Stomach (tissue), 9 donors: ENCODE measurements around the gene FAM209A. TPM values are rescaled to one million over a fixed set of nuclear protein-coding genes. Genes with fewer than 3 reads are reported as not detected.

Experiments used
- DNase-seq, 2 donors: peaks; one replicate each; pipeline versions ENCODE4 v3.0.0 to v3.0.0-alpha.2; 2013 to 2019
- H3K27ac ChIP-seq, 5 donors: fragments of 200-600 bp in 4 of 5; sonication (generic) in 4 of 5; one replicate each; pipeline ENCODE4 v1.5.1; 2013 to 2019; ENCODE audit warnings: mild to moderate bottlenecking in 1 of 5, moderate library complexity in 1 of 5
- H3K27me3 ChIP-seq, 3 donors: fragments of 200-600 bp; sonication (generic); one replicate each; pipeline ENCODE4 v1.5.1; 2017 to 2019; ENCODE audit warnings: mixed run types in 1 of 3
- H3K36me3 ChIP-seq, 4 donors: fragments of 200-600 bp; sonication (generic); 1 replicate in 3 of 4; 2 replicates in 1 of 4; pipeline ENCODE4 v1.5.1; 2016 to 2019
- H3K4me1 ChIP-seq, 4 donors: fragments of 200-600 bp; sonication (generic); one replicate each; pipeline ENCODE4 v1.5.1; 2016 to 2019
- H3K4me3 ChIP-seq, 4 donors: fragments of 200-600 bp; sonication (generic) in 3 of 4; one replicate each; pipeline ENCODE4 v1.5.1; 2016 to 2019; ENCODE audit warnings: mild to moderate bottlenecking in 1 of 4
- H3K9me3 ChIP-seq, 4 donors: fragments of 200-600 bp; sonication (generic); one replicate each; pipeline ENCODE4 v1.5.1; 2016 to 2019
- EP300 ChIP-seq: sonication (generic); formaldehyde crosslinking; IDR thresholded peaks from one replicate; pipeline ENCODE4 v1.6.1; 2017; ENCODE audit warnings: antibody characterized with exemption
- POLR2A ChIP-seq, 4 donors: fragments of 450-650 bp; IDR thresholded peaks; one replicate each; pipeline ENCODE4 v1.6.1; 2016; ENCODE audit warnings: antibody characterized with exemption in 4 of 4, control low read depth in 2 of 4, mild to moderate bottlenecking in 1 of 4, moderate library complexity in 1 of 4
- POLR2AphosphoS5 ChIP-seq, 3 donors: sonication (generic); formaldehyde crosslinking; IDR thresholded peaks; one replicate each; pipeline ENCODE4 v1.6.1; 2016; ENCODE audit warnings: antibody characterized with exemption in 3 of 3
- WGBS, 5 donors: extraction: QIAGEN DNeasy Blood & Tissue Kit in 3 of 5; methylation state at CpG; one replicate each; pipeline versions ENCODE4 v1.1.5 to v1.1.7; 2013 to 2018; 5-methylcytosine and 5-hydroxymethylcytosine counted together
- intact Hi-C: fragments of 100-400 bp; cut with DNase I; formaldehyde crosslinking; loops from one replicate; pipeline ENCODE4 v1.15.1; 2023; ENCODE audit warnings: low total_unique reads
- polyA plus RNA-seq, 3 donors: library from polyadenylated mRNA; stranded (reverse); fragments of 200-250 nt; gene quantifications; one replicate each; pipeline ENCODE4 v1.2.3, GENCODE V29; 2013
- total RNA-seq, 5 donors: library from RNA; depleted of rRNA; stranded (reverse); fragments of >200 nt; gene quantifications; one replicate each; pipeline versions ENCODE4 v1.1.0 to v1.2.3, GENCODE V29; 2014 to 2016
- TF ChIP-seq, protein P1 (sequence below), 7 experiments: fragments of 450-650 bp in 4 of 7; fragments of 200-600 bp in 3 of 7; sonication (generic) in 3 of 7; IDR thresholded peaks; one replicate each; pipeline ENCODE4 v1.5.1; 2016 to 2019; ENCODE audit warnings: antibody characterized with exemption in 7 of 7, control low read depth in 2 of 7, mild to moderate bottlenecking in 1 of 7
- donor health status: healthy with polysubstance abuse.
- donor health status: Bipolar disorder and iron deficiency.
- donor health status: healthy.

The FAM209A gene
- total and polyA plus RNA-seq, 8 donors: 0.38 to 0.73 (median 0.44) TPM; not detected in 5

DNA sequence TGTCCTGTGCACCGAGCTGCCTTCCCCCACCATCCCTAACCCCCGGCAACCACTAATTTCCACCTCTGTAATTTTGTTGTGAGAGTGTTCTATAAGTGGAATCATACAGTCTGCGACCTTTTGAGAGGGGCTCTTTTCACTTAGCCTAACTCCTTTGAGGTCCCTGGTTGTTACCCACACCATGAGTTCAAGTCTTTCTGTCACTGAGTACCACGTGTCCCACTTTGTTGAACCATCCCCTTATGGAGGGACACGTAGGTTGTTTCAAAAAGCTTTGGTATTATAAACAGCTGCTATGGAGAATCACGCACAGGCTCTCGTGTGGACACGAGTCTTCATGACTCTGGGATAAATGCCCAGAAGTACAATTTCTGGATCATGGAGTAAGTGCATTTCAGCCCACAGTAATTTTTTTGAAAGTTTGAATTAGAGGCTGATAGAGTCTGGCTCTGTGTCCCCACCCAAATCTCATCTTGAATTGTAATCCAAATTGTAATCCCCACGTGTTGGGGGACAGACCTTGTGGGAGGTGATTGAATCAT lies 18.0 kb downstream of the FAM209A start:
- TF ChIP-seq POLR2A (IDR thresholded peaks at IDR 0.05) (no peak), POLR2AphosphoS5 (IDR thresholded peaks at IDR 0.05) (no peak), EP300 (no peak)
- TF ChIP-seq, protein P1, sequence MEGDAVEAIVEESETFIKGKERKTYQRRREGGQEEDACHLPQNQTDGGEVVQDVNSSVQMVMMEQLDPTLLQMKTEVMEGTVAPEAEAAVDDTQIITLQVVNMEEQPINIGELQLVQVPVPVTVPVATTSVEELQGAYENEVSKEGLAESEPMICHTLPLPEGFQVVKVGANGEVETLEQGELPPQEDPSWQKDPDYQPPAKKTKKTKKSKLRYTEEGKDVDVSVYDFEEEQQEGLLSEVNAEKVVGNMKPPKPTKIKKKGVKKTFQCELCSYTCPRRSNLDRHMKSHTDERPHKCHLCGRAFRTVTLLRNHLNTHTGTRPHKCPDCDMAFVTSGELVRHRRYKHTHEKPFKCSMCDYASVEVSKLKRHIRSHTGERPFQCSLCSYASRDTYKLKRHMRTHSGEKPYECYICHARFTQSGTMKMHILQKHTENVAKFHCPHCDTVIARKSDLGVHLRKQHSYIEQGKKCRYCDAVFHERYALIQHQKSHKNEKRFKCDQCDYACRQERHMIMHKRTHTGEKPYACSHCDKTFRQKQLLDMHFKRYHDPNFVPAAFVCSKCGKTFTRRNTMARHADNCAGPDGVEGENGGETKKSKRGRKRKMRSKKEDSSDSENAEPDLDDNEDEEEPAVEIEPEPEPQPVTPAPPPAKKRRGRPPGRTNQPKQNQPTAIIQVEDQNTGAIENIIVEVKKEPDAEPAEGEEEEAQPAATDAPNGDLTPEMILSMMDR (IDR thresholded peaks at IDR 0.05): no peak
- intact Hi-C loops: no loop called here
- WGBS, 5 donors: 66 to 76% (median 73%) methylated on average over 9 of the region's 9 CpGs

DNA sequence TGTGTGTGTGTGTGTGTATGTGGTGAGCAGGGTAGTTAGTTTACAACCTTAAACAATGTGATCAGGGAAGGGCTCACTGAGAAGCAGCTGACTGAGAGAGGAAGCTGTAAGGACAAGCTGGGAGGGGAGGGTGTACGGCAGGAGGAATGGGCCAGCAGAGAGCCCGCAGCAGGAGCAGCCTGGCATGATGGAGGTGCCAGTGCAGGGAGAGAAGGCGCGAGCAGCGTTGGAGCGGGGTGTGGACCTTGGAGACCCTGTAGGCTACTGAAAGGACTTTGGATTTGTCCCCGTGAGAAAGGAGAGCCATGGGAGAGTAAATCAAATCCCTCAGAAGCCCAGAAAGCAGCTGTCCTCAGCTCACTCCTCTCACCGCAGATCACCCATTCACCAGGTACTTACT lies 27.0 kb downstream of the FAM209A start:
- Histone ChIP-seq H3K27me3 (no peaks in the 10 kb centered on the region), H3K27ac (no peak overlapping the region), H3K4me3 (no peak overlapping the region), H3K9me3 (no peaks in the 10 kb centered on the region), H3K4me1 (peaks cover 0 to 11% (median 0%) of the 10 kb centered on the region in 4 donors), H3K36me3 (no peaks in the 10 kb centered on the region)
- intact Hi-C loops: loop anchor here (10.0 kb wide), 1 partner anchor 493 kb away; no protein-coding TSS in a partner anchor
- TF ChIP-seq EP300 (no peak), POLR2AphosphoS5 (IDR thresholded peaks at IDR 0.05) (no peak), POLR2A (IDR thresholded peaks at IDR 0.05) (no peak)
- TF ChIP-seq, protein P1 (IDR thresholded peaks at IDR 0.05): no peak
- WGBS, 5 donors: 82 to 92% (median 84%) methylated on average over 7 to 8 of the region's 8 CpGs
- DNase-seq: no peak

More for the DNA sequence above, 18.0 kb downstream of the FAM209A start:
- H3K36me3 ChIP-seq: no peaks in the 10 kb centered on the region
- no peaks in the 10 kb centered on the region for H3K27me3 ChIP-seq
- no peak overlapping the region for H3K4me3 ChIP-seq
- no peaks in the 10 kb centered on the region for H3K4me1 ChIP-seq
- no peaks in the 10 kb centered on the region for H3K9me3 ChIP-seq
- H3K27ac ChIP-seq: no peak overlapping the region
- no peak for DNase-seq

DNA sequence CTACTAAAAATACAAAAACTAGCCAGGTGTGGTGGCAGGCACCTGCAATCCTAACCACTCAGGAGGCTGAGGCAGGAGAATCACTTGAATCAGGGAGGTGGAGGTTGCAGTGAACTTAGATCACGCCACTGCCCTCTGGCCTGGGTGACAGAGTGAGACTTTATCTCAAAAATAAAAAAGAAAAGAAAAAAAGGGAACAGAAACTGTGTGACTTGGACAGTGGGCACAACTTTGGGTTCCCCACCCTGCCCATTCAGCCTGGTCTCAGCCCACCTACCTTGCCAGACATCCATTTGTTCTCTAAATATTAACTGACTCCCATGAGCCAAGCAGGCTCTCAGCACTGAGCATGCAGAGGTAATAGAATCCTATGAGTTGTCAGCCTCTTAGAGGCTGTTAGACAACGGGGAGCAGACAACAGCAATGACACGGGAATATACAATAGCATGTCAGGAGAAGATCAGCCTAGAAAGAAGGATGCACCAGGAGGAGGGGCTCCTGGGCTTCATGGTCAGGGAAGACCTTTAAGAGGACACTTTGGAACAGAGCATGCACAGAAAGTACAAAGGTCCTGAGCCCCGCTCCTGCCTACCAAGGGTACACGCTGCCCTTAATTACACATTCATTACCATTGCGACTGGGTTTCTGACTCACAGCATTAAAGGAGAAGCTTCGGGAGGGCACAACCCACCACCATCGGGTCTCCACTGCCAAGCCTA lies 28.5 kb downstream of the FAM209A start:
- H3K27ac ChIP-seq: no peak overlapping the region
- H3K36me3 ChIP-seq: no peaks in the 10 kb centered on the region
- H3K9me3 ChIP-seq: no peaks in the 10 kb centered on the region
- intact Hi-C loops: loop anchor here (10.0 kb wide), 1 partner anchor 492 kb away; no protein-coding TSS in a partner anchor
- H3K4me1 ChIP-seq: peaks cover 0 to 11% (median 0%) of the 10 kb centered on the region in 4 donors
- WGBS, 5 donors: 59 to 66% (median 64%) methylated on average over 8 of the region's 8 CpGs
- H3K4me3 ChIP-seq: no peak overlapping the region
- DNase-seq: no peak
- TF ChIP-seq, protein P1 (IDR thresholded peaks at IDR 0.05): no peak
- no peak for TF ChIP-seq EP300
- no peaks in the 10 kb centered on the region for H3K27me3 ChIP-seq

DNA sequence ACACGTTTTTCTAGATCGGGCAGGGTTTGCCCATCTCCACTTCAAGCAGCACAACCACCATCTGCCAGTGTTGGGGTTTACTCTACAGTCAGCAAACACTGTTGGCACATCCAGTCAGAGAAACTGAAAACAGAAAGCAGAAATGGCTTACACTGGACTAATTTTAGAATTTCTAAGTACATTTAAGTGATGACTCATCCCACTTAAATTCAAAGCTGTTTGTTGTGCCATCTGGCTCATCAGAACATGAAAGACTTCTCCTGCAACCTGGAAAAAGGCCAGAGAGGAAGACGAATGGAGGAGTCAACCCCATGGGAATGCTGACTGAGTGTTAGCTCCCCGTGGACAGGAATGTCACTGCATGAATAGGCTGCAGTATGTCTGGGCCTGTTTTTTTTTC lies 30.3 kb downstream of the FAM209A start:
- no peak overlapping the region for H3K4me3 ChIP-seq
- H3K36me3 ChIP-seq: no peaks in the 10 kb centered on the region
- TF ChIP-seq, protein P1 (IDR thresholded peaks at IDR 0.05): no peak
- no peak for TF ChIP-seq EP300
- no peak for TF ChIP-seq POLR2A (IDR thresholded peaks at IDR 0.05)
- TF ChIP-seq POLR2AphosphoS5 (IDR thresholded peaks at IDR 0.05): peak in 1 of 3 donors; percentile 52
- peaks cover 0 to 11% (median 0%) of the 10 kb centered on the region in 4 donors for H3K4me1 ChIP-seq
- no peaks in the 10 kb centered on the region for H3K9me3 ChIP-seq
- peak in 1 of 2 donors; percentile 79 for DNase-seq
- H3K27ac ChIP-seq: no peak overlapping the region
- intact Hi-C loops: loop anchor here (10.0 kb wide), 1 partner anchor 490 kb away; no protein-coding TSS in a partner anchor
- H3K27me3 ChIP-seq: no peaks in the 10 kb centered on the region
- 12 to 31% (median 23%) methylated on average over 4 of the region's 4 CpGs for WGBS, 5 donors
